ENCODE data around the gene UFD1.

The UFD1 gene

GRCh38 chr22:19483481-19484244 lies 4.7 kb upstream of the UFD1 start:
- H3K79me2 ChIP-seq (ENCODE audit: low read length), result peaks cover 17% of the 10 kb centered on the region
- H3K4me2 ChIP-seq (ENCODE audit: low read length), result no peak overlapping the region
- no peak overlapping the region for H3K27ac ChIP-seq (ENCODE audit: low read length)
- no peaks in the 10 kb centered on the region for H3K9me3 ChIP-seq (ENCODE audit: insufficient read depth, low read length)
- H3K9ac ChIP-seq (ENCODE audit: low read length), result no peak overlapping the region
- H2AFZ ChIP-seq (ENCODE audit: low read depth, low read length), result no peak overlapping the region
- peaks cover 46% of the 10 kb centered on the region for H3K36me3 ChIP-seq (replicated peaks; ENCODE audit: low read depth, low read length)
- TF ChIP-seq, protein P1, sequence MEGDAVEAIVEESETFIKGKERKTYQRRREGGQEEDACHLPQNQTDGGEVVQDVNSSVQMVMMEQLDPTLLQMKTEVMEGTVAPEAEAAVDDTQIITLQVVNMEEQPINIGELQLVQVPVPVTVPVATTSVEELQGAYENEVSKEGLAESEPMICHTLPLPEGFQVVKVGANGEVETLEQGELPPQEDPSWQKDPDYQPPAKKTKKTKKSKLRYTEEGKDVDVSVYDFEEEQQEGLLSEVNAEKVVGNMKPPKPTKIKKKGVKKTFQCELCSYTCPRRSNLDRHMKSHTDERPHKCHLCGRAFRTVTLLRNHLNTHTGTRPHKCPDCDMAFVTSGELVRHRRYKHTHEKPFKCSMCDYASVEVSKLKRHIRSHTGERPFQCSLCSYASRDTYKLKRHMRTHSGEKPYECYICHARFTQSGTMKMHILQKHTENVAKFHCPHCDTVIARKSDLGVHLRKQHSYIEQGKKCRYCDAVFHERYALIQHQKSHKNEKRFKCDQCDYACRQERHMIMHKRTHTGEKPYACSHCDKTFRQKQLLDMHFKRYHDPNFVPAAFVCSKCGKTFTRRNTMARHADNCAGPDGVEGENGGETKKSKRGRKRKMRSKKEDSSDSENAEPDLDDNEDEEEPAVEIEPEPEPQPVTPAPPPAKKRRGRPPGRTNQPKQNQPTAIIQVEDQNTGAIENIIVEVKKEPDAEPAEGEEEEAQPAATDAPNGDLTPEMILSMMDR (IDR thresholded peaks at IDR 0.05; ENCODE audit: low read depth, low read length), result no peak
- no peak for TF ChIP-seq EZH2phosphoT487 (IDR thresholded peaks at IDR 0.05; ENCODE audit: low read depth)
- H3K27me3 ChIP-seq (ENCODE audit: low read depth, low read length), result no peaks in the 10 kb centered on the region
- peaks cover 7% of the 10 kb centered on the region for H3K4me1 ChIP-seq (ENCODE audit: low read length)
- H4K20me1 ChIP-seq (ENCODE audit: insufficient read depth, low read length), result no peaks in the 10 kb centered on the region
- H3K4me3 ChIP-seq (ENCODE audit: low read length), result no peak overlapping the region

DNA sequence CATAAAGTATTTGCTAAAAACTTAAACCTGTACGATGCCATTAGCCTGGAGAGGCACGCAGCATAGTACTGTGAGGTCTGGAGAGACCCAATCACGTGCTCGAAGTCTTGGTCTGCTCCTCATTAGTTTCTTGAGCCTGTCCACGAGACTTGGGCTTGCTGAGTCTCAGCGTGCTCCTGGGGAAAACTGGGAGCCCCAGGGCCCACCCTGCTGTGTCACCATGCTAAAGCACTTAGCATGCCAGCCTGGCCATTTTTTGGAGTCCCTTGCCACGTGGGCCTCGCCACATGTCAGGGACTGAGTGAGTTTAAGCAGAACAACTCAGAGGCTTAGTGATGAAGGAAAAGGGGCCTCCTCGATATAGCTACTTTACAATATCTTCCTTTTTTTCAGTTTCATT lies 3.3 kb upstream of the UFD1 start:
- H3K4me2 ChIP-seq (ENCODE audit: low read length), result no peak overlapping the region
- H3K36me3 ChIP-seq (replicated peaks; ENCODE audit: low read depth, low read length), result peaks cover 37% of the 10 kb centered on the region
- no peaks in the 10 kb centered on the region for H3K27me3 ChIP-seq (ENCODE audit: low read depth, low read length)
- H2AFZ ChIP-seq (ENCODE audit: low read depth, low read length), result no peak overlapping the region
- TF ChIP-seq, protein P1 (IDR thresholded peaks at IDR 0.05; ENCODE audit: low read depth, low read length), result no peak
- no peak for TF ChIP-seq EZH2phosphoT487 (IDR thresholded peaks at IDR 0.05; ENCODE audit: low read depth)
- H3K79me2 ChIP-seq (ENCODE audit: low read length), result peaks cover 30% of the 10 kb centered on the region
- H3K4me3 ChIP-seq (ENCODE audit: low read length), result no peak overlapping the region
- H3K27ac ChIP-seq (ENCODE audit: low read length), result no peak overlapping the region
- no peak overlapping the region for H3K9ac ChIP-seq (ENCODE audit: low read length)
- no peaks in the 10 kb centered on the region for H3K9me3 ChIP-seq (ENCODE audit: insufficient read depth, low read length)
- peaks cover 14% of the 10 kb centered on the region for H3K4me1 ChIP-seq (ENCODE audit: low read length)
- peaks cover 10% of the 10 kb centered on the region for H4K20me1 ChIP-seq (ENCODE audit: insufficient read depth, low read length)

DNA sequence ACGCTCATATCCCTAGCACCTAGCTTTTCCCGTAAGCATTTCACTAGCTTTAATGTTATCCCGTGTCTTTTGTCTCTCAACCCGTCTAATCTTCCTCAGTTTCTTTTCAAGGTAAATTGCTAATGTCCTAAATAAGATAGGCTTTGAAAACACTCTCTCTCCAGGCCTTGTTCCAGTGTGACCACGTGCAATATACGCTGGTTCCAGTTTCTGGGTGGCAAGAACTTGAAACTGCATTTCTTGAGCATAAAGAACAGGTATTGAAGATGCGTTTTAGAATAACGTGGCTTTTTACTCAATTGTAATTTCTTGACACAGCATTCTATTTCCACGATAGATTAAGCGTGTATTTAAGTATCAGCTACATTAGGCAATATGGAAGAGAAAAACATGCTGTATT lies 1.8 kb upstream of the UFD1 start:
- H3K79me2 ChIP-seq (ENCODE audit: low read length), result peaks cover 43% of the 10 kb centered on the region
- H3K9me3 ChIP-seq (ENCODE audit: insufficient read depth, low read length), result no peaks in the 10 kb centered on the region
- H2AFZ ChIP-seq (ENCODE audit: low read depth, low read length), result no peak overlapping the region
- H3K4me3 ChIP-seq (ENCODE audit: low read length), result peak overlapping the region; percentile 85
- TF ChIP-seq, protein P1 (IDR thresholded peaks at IDR 0.05; ENCODE audit: low read depth, low read length), result no peak
- no peak for TF ChIP-seq EZH2phosphoT487 (IDR thresholded peaks at IDR 0.05; ENCODE audit: low read depth)
- peaks cover 18% of the 10 kb centered on the region for H3K4me1 ChIP-seq (ENCODE audit: low read length)
- peaks cover 35% of the 10 kb centered on the region for H3K36me3 ChIP-seq (replicated peaks; ENCODE audit: low read depth, low read length)
- H3K27me3 ChIP-seq (ENCODE audit: low read depth, low read length), result no peaks in the 10 kb centered on the region
- no peak overlapping the region for H3K27ac ChIP-seq (ENCODE audit: low read length)
- H3K4me2 ChIP-seq (ENCODE audit: low read length), result peak overlapping the region; percentile 87
- peaks cover 17% of the 10 kb centered on the region for H4K20me1 ChIP-seq (ENCODE audit: insufficient read depth, low read length)
- peak overlapping the region; percentile 70 for H3K9ac ChIP-seq (ENCODE audit: low read length)

- Histone ChIP-seq H3K79me2 (ENCODE audit: low read length) (peaks cover 49% of the 10 kb centered on the region), H3K4me2 (ENCODE audit: low read length) (peak overlapping the region; percentile 87), H4K20me1 (ENCODE audit: insufficient read depth, low read length) (peaks cover 20% of the 10 kb centered on the region), H3K9ac (ENCODE audit: low read length) (peak overlapping the region; percentile 70), H3K4me1 (ENCODE audit: low read length) (peaks cover 18% of the 10 kb centered on the region), H3K27me3 (ENCODE audit: low read depth, low read length) (no peaks in the 10 kb centered on the region), H3K36me3 (replicated peaks; ENCODE audit: low read depth, low read length) (peaks cover 31% of the 10 kb centered on the region), H3K9me3 (ENCODE audit: insufficient read depth, low read length) (no peaks in the 10 kb centered on the region), H3K27ac (ENCODE audit: low read length) (peak overlapping the region; percentile 31), H3K4me3 (ENCODE audit: low read length) (peak overlapping the region; percentile 85), H2AFZ (ENCODE audit: low read depth, low read length) (peak overlapping the region; percentile 44; the same call in 1 of the 2 replicates)
- TF ChIP-seq EZH2phosphoT487 (IDR thresholded peaks at IDR 0.05; ENCODE audit: low read depth), result no peak
- TF ChIP-seq, protein P1 (IDR thresholded peaks at IDR 0.05; ENCODE audit: low read depth, low read length), result no peak
Measured at GRCh38 chr22:19480173-19480568, 1.2 kb upstream of the UFD1 start.
